ENCODE measurements around the gene ZNF189. TPM values are rescaled to one million over a fixed set of nuclear protein-coding genes. Genes with fewer than 3 reads are reported as not detected.

The ZNF189 gene
- total RNA-seq, result 18.8 TPM
- long read RNA-seq, partial matches to known transcripts, result 1 of 6 reads
- long read RNA-seq, other reads (novel, unspliced or antisense), result 3 of 6 reads

DNA sequence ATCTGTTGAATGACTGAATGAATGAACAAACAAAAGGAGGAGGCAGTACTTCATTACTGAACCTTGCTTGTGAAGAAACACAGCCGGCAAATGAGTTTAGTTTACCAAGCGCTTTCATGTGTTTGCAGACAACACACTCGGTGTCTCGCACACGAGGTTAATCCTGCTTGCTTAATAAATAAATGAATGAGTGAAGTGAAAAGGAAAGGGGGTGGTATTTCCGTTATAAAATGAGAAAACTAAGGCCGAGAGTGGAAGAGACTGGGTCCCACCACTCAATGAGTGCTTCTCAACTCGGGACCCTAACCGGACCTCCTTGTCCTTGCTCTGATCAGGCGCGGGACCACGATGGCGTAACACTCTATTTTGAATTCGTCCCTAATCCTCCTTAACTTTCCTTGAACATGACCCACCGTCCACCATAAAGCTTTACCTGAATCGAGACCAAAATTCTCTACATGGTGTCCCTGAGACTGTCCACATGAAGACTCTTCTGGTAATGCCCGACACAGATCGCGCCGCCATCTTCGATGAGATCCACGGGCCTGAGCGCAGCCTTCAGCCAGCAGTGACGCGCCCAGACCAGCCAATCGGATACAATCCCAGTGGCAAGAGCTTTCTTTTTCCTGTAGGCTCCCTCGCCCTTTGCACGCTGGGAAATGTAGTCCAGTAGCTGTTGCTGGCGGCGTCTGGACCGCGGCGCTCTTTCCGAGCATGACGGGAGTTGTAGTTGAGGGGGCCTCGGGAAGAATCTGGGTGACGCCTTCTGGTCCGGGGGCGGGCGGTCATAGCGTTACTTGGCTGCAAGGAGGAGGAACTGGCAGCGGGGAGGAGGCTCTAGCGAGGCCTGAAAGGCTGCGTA lies at the start of gene ZNF189, which contains the start of gene MRPL50:
Gene ZNF189 (plus strand): TSS at position 784 of the 862 bp plus-strand sequence. CDS start 306 bp downstream, outside the sequence.
Gene MRPL50 (minus strand): TSS at position 551 of the 862 bp plus-strand sequence. CDS start 26 bp downstream, at position 525.
- DNase-seq, result peak; percentile 97
- TF ChIP-seq, protein P1, sequence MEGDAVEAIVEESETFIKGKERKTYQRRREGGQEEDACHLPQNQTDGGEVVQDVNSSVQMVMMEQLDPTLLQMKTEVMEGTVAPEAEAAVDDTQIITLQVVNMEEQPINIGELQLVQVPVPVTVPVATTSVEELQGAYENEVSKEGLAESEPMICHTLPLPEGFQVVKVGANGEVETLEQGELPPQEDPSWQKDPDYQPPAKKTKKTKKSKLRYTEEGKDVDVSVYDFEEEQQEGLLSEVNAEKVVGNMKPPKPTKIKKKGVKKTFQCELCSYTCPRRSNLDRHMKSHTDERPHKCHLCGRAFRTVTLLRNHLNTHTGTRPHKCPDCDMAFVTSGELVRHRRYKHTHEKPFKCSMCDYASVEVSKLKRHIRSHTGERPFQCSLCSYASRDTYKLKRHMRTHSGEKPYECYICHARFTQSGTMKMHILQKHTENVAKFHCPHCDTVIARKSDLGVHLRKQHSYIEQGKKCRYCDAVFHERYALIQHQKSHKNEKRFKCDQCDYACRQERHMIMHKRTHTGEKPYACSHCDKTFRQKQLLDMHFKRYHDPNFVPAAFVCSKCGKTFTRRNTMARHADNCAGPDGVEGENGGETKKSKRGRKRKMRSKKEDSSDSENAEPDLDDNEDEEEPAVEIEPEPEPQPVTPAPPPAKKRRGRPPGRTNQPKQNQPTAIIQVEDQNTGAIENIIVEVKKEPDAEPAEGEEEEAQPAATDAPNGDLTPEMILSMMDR (IDR thresholded peaks at IDR 0.05; ENCODE audit: borderline replicate concordance), result no peak
- Histone ChIP-seq H3K9me3 (replicated peaks) (peaks cover 28% of the 10 kb centered on the region), H3K27ac (replicated peaks) (peak within 1 kb of the TSS; percentile 93), H3K36me3 (peaks cover 40% of the 10 kb centered on the region), H3K4me1 (peaks cover 83% of the 10 kb centered on the region), H3K27me3 (ENCODE audit: low read depth) (no peaks in the 10 kb centered on the region), H3K4me3 (peak within 1 kb of the TSS; percentile 85)
- intact Hi-C loops (cut with micrococcal nuclease), result no loop called here

DNA sequence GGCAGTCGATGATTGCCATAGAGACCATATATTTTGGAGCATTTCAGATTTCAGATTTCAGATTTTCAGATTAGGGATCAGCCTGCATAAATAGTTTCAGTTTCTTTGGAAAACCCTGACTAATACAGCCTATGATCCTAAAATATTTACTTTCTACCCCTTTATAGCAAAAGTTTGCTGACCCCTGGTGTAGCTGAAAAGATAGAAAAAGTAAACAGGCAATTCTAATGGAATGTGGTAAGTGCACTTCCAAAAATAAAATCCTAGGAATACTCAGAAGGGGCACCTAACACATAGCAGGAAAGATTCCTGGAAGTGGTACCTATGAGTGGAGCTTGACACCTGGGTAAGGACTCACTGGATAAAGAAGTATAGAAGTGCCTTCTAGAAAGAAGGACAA lies 48.4 kb upstream of the ZNF189 start:
- no peaks in the 10 kb centered on the region for H3K36me3 ChIP-seq
- TF ChIP-seq, protein P1 (IDR thresholded peaks at IDR 0.05; ENCODE audit: borderline replicate concordance), result no peak
- H3K4me1 ChIP-seq, result no peaks in the 10 kb centered on the region
- H3K4me3 ChIP-seq, result no peak overlapping the region
- intact Hi-C loops (cut with micrococcal nuclease), result no loop called here
- H3K9me3 ChIP-seq (replicated peaks), result no peaks in the 10 kb centered on the region
- DNase-seq, result no peak
- no peak overlapping the region for H3K27ac ChIP-seq (replicated peaks)
- H3K27me3 ChIP-seq (ENCODE audit: low read depth), result peaks cover 19% of the 10 kb centered on the region

DNA sequence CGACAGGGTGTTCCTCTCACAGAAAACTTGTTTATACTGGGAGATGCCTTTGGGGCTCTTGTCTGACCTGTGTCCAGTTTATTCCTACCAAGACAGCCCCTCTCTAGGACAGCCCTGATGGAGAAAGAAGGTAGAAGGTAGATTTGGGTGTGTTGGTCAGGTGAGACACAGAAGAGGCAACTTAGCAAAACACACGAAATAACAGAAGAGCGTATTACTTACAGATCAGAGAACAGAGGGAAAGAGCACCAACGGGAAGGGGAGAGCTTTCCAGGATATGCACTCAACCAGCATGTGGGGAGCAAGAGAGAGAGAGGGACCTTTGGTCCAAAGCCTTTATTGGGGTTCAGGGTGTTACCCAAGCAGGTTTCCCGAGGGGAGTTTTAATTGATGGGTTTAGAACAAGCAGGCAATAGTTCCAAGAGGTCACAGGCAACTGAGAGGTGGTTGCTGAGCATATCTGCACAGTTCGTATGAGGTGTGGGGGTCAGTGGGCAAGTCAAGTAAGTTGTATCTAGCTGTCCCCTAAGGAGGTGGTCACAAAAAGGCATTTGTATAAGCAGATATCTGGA lies 45.7 kb upstream of the ZNF189 start:
- intact Hi-C loops (cut with micrococcal nuclease), result no loop called here
- DNase-seq, result no peak
- Histone ChIP-seq H3K4me3 (no peak overlapping the region), H3K27ac (replicated peaks) (no peak overlapping the region), H3K9me3 (replicated peaks) (no peaks in the 10 kb centered on the region), H3K27me3 (ENCODE audit: low read depth) (peaks cover 8% of the 10 kb centered on the region), H3K4me1 (no peaks in the 10 kb centered on the region), H3K36me3 (no peaks in the 10 kb centered on the region)
- TF ChIP-seq, protein P1 (IDR thresholded peaks at IDR 0.05; ENCODE audit: borderline replicate concordance), result no peak

DNA sequence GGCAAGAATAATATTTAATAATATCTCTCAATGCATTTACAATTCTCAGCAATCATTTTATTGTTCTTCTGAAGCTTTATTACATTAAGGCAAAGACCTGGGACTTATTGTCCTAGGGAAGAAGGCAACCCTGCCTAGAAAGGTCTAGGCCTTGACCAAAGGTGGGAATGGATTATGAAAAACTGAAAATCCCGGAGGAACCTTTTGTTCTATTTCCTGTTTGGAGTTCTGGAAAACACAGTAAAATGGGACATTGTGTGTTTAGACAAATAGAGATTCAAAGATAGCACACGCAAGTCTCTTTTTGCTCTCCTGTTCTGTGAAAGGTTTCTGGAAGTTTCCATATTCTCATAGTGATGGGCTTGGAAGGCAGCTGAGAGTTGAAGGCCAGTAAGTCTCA lies 45.0 kb upstream of the ZNF189 start:
- DNase-seq, result no peak
- intact Hi-C loops (cut with micrococcal nuclease), result no loop called here
- Histone ChIP-seq H3K36me3 (no peaks in the 10 kb centered on the region), H3K4me3 (no peak overlapping the region), H3K4me1 (no peaks in the 10 kb centered on the region), H3K9me3 (replicated peaks) (no peaks in the 10 kb centered on the region), H3K27ac (replicated peaks) (no peak overlapping the region), H3K27me3 (ENCODE audit: low read depth) (peaks cover 4% of the 10 kb centered on the region)
- TF ChIP-seq, protein P1 (IDR thresholded peaks at IDR 0.05; ENCODE audit: borderline replicate concordance), result no peak

DNA sequence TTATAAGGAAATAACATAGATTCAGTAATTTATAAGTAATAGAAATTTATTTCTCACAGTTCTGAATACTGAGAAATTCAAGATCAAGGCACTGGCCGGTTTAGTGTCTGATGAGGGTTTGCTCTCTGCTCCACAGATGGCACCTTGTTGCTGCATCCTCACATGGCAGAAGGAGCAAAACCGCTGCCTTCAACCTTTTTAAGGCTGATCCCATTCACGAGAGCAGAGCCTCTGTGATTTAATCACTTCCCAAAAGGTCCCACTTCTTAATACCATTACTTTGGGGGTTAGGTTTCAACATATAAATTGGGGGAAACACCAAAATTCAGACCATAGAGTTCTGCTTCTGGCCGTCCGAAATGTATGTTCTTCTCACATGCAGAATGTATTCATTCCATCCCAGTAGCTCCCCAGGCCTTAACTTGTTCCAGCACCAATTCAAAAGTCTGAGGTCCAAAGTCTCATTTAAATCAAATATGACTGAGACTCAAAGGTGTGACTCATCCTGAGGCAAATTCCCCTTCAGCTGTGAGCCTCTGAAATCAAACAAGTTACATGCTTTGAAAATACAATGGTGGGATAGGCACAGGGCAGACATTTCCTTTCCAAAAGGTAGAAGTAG lies 44.4 kb upstream of the ZNF189 start:
- no peaks in the 10 kb centered on the region for H3K27me3 ChIP-seq (ENCODE audit: low read depth)
- H3K4me3 ChIP-seq, result no peak overlapping the region
- no peak overlapping the region for H3K27ac ChIP-seq (replicated peaks)
- TF ChIP-seq, protein P1 (IDR thresholded peaks at IDR 0.05; ENCODE audit: borderline replicate concordance), result no peak
- H3K36me3 ChIP-seq, result no peaks in the 10 kb centered on the region
- DNase-seq, result no peak
- intact Hi-C loops (cut with micrococcal nuclease), result no loop called here
- H3K9me3 ChIP-seq (replicated peaks), result no peaks in the 10 kb centered on the region
- no peaks in the 10 kb centered on the region for H3K4me1 ChIP-seq
